K562 (cell line): ENCODE results near the gene ALCAM. TPM values are rescaled to one million over a fixed set of nuclear protein-coding genes. Genes with fewer than 3 reads are reported as not detected.

ENCODE experiments used
- ATAC-seq: fragments of 200-7000 bp; cut with Tn5 transposase; 3 replicates; pipeline ENCODE4 v1.9.1; 2020; ENCODE audit warnings: moderate library complexity
- BruUV-seq: library from RNA; stranded (reverse); fragments of 400-500 nt; replicated peaks from 2 replicates; lab custom pipeline; 2021; lab: Mats Ljungman, UMichigan
- CTCF ChIA-PET: fragments of 300-600 bp; formaldehyde crosslinking; extraction: SDS; loops from one replicate; lab custom pipeline; 2021; ENCODE audit warnings: low intra/inter-chr PET ratio; lab: Yijun Ruan, JAX
- POLR2A ChIA-PET: fragments of 300-600, 350-650 bp; sonication (Branson Sonifier 250); formaldehyde crosslinking; extraction: SDS; loops from one replicate; lab custom pipeline; 2021; ENCODE audit warnings: antibody characterized with exemption, inconsistent platforms; lab: Yijun Ruan, JAX
- DNase-seq, 4 experiments: peaks; one replicate each; pipeline versions ENCODE4 v3.0.0 to v3.0.0-alpha.2; 2011 to 2018; ENCODE audit warnings: low spot score in 3 of 4, mixed read lengths in 3 of 4; ENCODE audit errors: extremely low read depth in 1 of 4
- FAIRE-seq: peaks from 2 replicates; lab custom pipeline; 2011; peaks lifted over from hg19 to GRCh38; lab: Jason Lieb, UNC
- H2AFZ ChIP-seq: 2 replicates; pipeline ENCODE4 v1.6.0; 2011; ENCODE audit warnings: low read depth, low read length, control low read depth, inconsistent platforms
- H3K27ac ChIP-seq: fragments of 200-600 bp; 3 replicates; pipeline ENCODE4 v1.8.0; 2011; ENCODE audit warnings: low read depth, mild to moderate bottlenecking, control low read depth, inconsistent platforms, low read length, moderate library complexity, mixed read lengths; ENCODE audit errors: extremely low read depth
- H3K27me3 ChIP-seq, 2 experiments: fragments of 300-600 bp in 1 of 2; 2 replicates in 1 of 2; 3 replicates in 1 of 2; pipeline versions ENCODE4 v1.6.0 to v1.8.0; 2011; ENCODE audit warnings: inconsistent platforms in 2 of 2, low read length in 2 of 2, mild to moderate bottlenecking in 1 of 2, mixed read lengths in 1 of 2, moderate library complexity in 1 of 2; ENCODE audit not compliant: control insufficient read depth in 2 of 2, insufficient read depth in 2 of 2
- H3K36me3 ChIP-seq: fragments of 300-600 bp; 3 replicates; pipeline ENCODE4 v1.8.0; 2011; ENCODE audit warnings: mild to moderate bottlenecking, low read length, inconsistent platforms; ENCODE audit not compliant: control insufficient read depth, insufficient read depth
- H3K4me1 ChIP-seq, 2 experiments: fragments of 200-600 bp in 1 of 2; replicated peaks in 1 of 2; 2 replicates in 1 of 2; 3 replicates in 1 of 2; pipeline versions ENCODE4 v1.5.1 to v1.8.0; 2011; ENCODE audit warnings: inconsistent platforms in 2 of 2, low read length in 2 of 2, mild to moderate bottlenecking in 1 of 2, mixed read lengths in 1 of 2, moderate library complexity in 1 of 2; ENCODE audit not compliant: control insufficient read depth in 2 of 2, insufficient read depth in 2 of 2
- H3K4me2 ChIP-seq: 2 replicates; pipeline ENCODE4 v1.6.1; 2011; ENCODE audit warnings: low read length, control low read depth, inconsistent platforms, mixed read lengths; ENCODE audit not compliant: insufficient read depth
- H3K4me3 ChIP-seq: fragments of 200-600 bp; sonication (generic), shearing (Covaris generic); 2 replicates; pipeline ENCODE4 v1.5.1; 2016; ENCODE audit warnings: control low read depth, inconsistent platforms
- H3K79me2 ChIP-seq: fragments of 200-600 bp; 3 replicates; pipeline ENCODE4 v1.8.0; 2011; ENCODE audit warnings: low read length, inconsistent platforms; ENCODE audit not compliant: control insufficient read depth, insufficient read depth
- H3K9ac ChIP-seq, 2 experiments: 2 replicates each; pipeline versions ENCODE4 v1.6.0 to v1.6.1; 2011; ENCODE audit warnings: low read depth in 2 of 2, low read length in 2 of 2, control low read depth in 1 of 2, inconsistent platforms in 1 of 2, mild to moderate bottlenecking in 1 of 2, mixed read lengths in 1 of 2; ENCODE audit not compliant: insufficient read depth in 1 of 2
- H3K9me1 ChIP-seq: one replicate; pipeline ENCODE4 v1.6.0; 2011; ENCODE audit warnings: inconsistent platforms, mild to moderate bottlenecking, low read length, moderate library complexity; ENCODE audit not compliant: control insufficient read depth, insufficient read depth
- H3K9me3 ChIP-seq: replicated peaks from 2 replicates; pipeline ENCODE4 v1.5.1; 2011; ENCODE audit warnings: low read depth, low read length, inconsistent platforms; ENCODE audit not compliant: control insufficient read depth, insufficient read depth
- H4K20me1 ChIP-seq: replicated peaks from 2 replicates; pipeline ENCODE4 v1.6.1; 2011; ENCODE audit warnings: low read length, inconsistent platforms, mixed read lengths; ENCODE audit not compliant: control insufficient read depth, insufficient read depth
- BACH1 ChIP-seq: fragments of 200-800 bp; sonication (Bioruptor generic); IDR thresholded peaks from 2 replicates; pipeline ENCODE4 v1.6.1; 2016; ENCODE audit warnings: missing genetic modification characterization, missing compliant biosample characterization
- CREBBP ChIP-seq: IDR thresholded peaks from one replicate; pipeline ENCODE4 v1.6.1; 2012; ENCODE audit warnings: low read depth, mild to moderate bottlenecking, control low read depth, inconsistent platforms, low read length
- JUN ChIP-seq, 2 experiments: sonication (generic) in 1 of 2; formaldehyde crosslinking in 1 of 2; IDR thresholded peaks; 2 replicates each; pipeline versions ENCODE4 v1.6.1 to v1.8.0; 2012 to 2022; ENCODE audit warnings: borderline replicate concordance in 2 of 2, mild to moderate bottlenecking in 2 of 2, improper control_type of control experiment in 1 of 2, low read depth in 1 of 2, low read length in 1 of 2, missing genetic modification reagents in 1 of 2
- NFRKB ChIP-seq: fragments of 450-650 bp; IDR thresholded peaks from 2 replicates; pipeline ENCODE4 v1.6.1; 2016; ENCODE audit warnings: low read depth
- PHTF2 ChIP-seq: fragments of 250-450 bp; sonication (Bioruptor Pico); IDR thresholded peaks from 2 replicates; pipeline ENCODE4 v1.5.0; 2021; ENCODE audit warnings: mild to moderate bottlenecking
- PTBP1 ChIP-seq: fragments of 200-400 bp; formaldehyde crosslinking; IDR thresholded peaks from 2 replicates; pipeline ENCODE4 v1.6.1; 2017; ENCODE audit warnings: low read depth, low read length
- ZNF121 ChIP-seq: sonication (generic); formaldehyde crosslinking; conservative IDR thresholded peaks from 2 replicates; pipeline ENCODE4 v1.8.0; 2022; ENCODE audit warnings: missing genetic modification reagents
- ZNF318 ChIP-seq, 2 experiments: fragments of 450-650 bp; IDR thresholded peaks; 2 replicates each; pipeline ENCODE4 v1.6.1; 2016; ENCODE audit warnings: mild to moderate bottlenecking in 2 of 2, borderline replicate concordance in 1 of 2, low read depth in 1 of 2, moderate library complexity in 1 of 2
- WGBS: fragments of 100-300 bp; shearing (Covaris generic); methylation state at CpG from one replicate; pipeline ENCODE4 v1.1.6; 2016; ENCODE audit warnings: low coverage, mixed read lengths; ENCODE audit not compliant: insufficient coverage; ENCODE audit errors: missing lambda C conversion rate; 5-methylcytosine and 5-hydroxymethylcytosine counted together
- in situ Hi-C: fragments of 300-500 bp; cut with MboI; formaldehyde crosslinking; loops from 4 replicates; pipeline ENCODE4 v1.15.0; 2018; ENCODE audit warnings: inconsistent platforms, mixed read lengths
- intact Hi-C: fragments of 100-400 bp; cut with micrococcal nuclease; formaldehyde crosslinking; loops from 2 replicates; pipeline ENCODE4 v1.14.2; 2022
- polyA plus RNA-seq, 8 experiments: library from polyadenylated mRNA; depleted of rRNA in 4 of 8; stranded (reverse) in 5 of 8; unstranded in 3 of 8; fragments of >200 nt; fragmentation: Nextera tagmentation in 2 of 8; fragmentation: Illumina TruSeq in 1 of 8; extraction: Ambion mirVana in 2 of 8; extraction: Trizol in 1 of 8; gene quantifications; 2 replicates each; pipeline versions ENCODE4 v1.2.1 to v1.2.3, GENCODE V29; 2011 to 2014; ENCODE audit warnings: inconsistent platforms in 1 of 8, missing spikeins in 1 of 8
- total RNA-seq, 7 experiments: library from RNA; depleted of rRNA in 6 of 7; stranded (reverse); fragments of >200 nt in 6 of 7; fragmentation: Illumina TruSeq in 2 of 7; extraction: Trizol in 2 of 7; gene quantifications; 2 replicates each; pipeline versions ENCODE4 v1.2.1 to v1.2.3, GENCODE V29; 2011 to 2021; ENCODE audit warnings: low replicate concordance in 1 of 7

ALCAM gene
- total and polyA plus RNA-seq, 9 of the 15 experiments (the other 6 are each of a cell fraction or from before 2014, with no cell fraction given): 0.03 to 0.98 (median 0.14) TPM; not detected in 1

GRCh38 chr3:105349684-105350387, 16.9 kb upstream of the ALCAM start:
- Histone ChIP-seq H3K27me3 (no peaks in the 10 kb centered on the region), H3K79me2 (no peaks in the 10 kb centered on the region), H2AFZ (no peak overlapping the region), H3K9me3 (no peaks in the 10 kb centered on the region), H3K4me1 (no peaks in the 10 kb centered on the region), H3K36me3 (no peaks in the 10 kb centered on the region), H4K20me1 (no peaks in the 10 kb centered on the region), H3K9ac (no peak overlapping the region), H3K9me1 (no peaks in the 10 kb centered on the region), H3K4me2 (no peak overlapping the region), H3K27ac (no peak overlapping the region), H3K4me3 (no peak overlapping the region)
- ChIA-PET CTCF (no interaction called here), POLR2A (no interaction called here)
- 0% methylated on average over 2 of the region's 2 CpGs for WGBS
- ATAC-seq (no peak), FAIRE-seq (no peak), DNase-seq (no peak)
- in situ Hi-C loops (no loop called here), intact Hi-C loops (no loop called here)
- no peak for TF ChIP-seq NFRKB
- TF ChIP-seq PHTF2: no peak
- no peak for TF ChIP-seq ZNF121 (CRISPR knock-in tag)
- no peak for TF ChIP-seq PTBP1
- TF ChIP-seq CREBBP: no peak
- TF ChIP-seq ZNF318 (IDR thresholded peaks at IDR 0.05; ENCODE audit: borderline replicate concordance in 1 of 2, low read depth in 1 of 2): no peak
- no peak for TF ChIP-seq BACH1
- no peak for TF ChIP-seq JUN (IDR thresholded peaks at IDR 0.05; ENCODE audit: borderline replicate concordance, low read depth, low read length)
- no peak for TF ChIP-seq JUN (CRISPR knock-in tag; IDR thresholded peaks at IDR 0.05; ENCODE audit: borderline replicate concordance)
- no TSS peak for BruUV-seq
